Bronchial epithelial cell (primary cell): Measurements from ENCODE around the gene SPATA20. TPM values are rescaled to one million over a fixed set of nuclear protein-coding genes. Genes with fewer than 3 reads are reported as not detected.

Experiments used
- DNase-seq: peaks from one replicate; pipeline ENCODE4 v3.0.0-alpha.2; 2010; ENCODE audit warnings: low read depth
- FAIRE-seq: peaks from 2 replicates; lab custom pipeline; 2011; peaks lifted over from hg19 to GRCh38; lab: Jason Lieb, UNC
- H3K27me3 ChIP-seq: 2 replicates; pipeline ENCODE4 v1.5.1; 2011; ENCODE audit warnings: low read length; ENCODE audit not compliant: control insufficient read depth, insufficient read depth
- H3K36me3 ChIP-seq: 2 replicates; pipeline ENCODE4 v1.5.1; 2011; ENCODE audit warnings: low read length; ENCODE audit not compliant: control insufficient read depth, insufficient read depth
- H3K4me3 ChIP-seq: 2 replicates; pipeline ENCODE4 v1.5.1; 2011; ENCODE audit warnings: mild to moderate bottlenecking, low read depth, low read length, control low read depth
- CTCF ChIP-seq: IDR thresholded peaks from 2 replicates; pipeline ENCODE4 v1.5.1; 2011; ENCODE audit warnings: mild to moderate bottlenecking, moderate library complexity, low read length, control low read depth, inconsistent platforms; ENCODE audit not compliant: insufficient read depth, severe bottlenecking
- total RNA-seq: library from RNA; depleted of rRNA; stranded (reverse); fragments of >200 nt; gene quantifications from 2 replicates; pipeline ENCODE4 v1.2.1, GENCODE V29; 2014

SPATA20 gene
- total RNA-seq, 1 donor from 2014 or later: 25.0 TPM

GRCh38 chr17:50590946-50591737 is 44.2 kb downstream of the SPATA20 start:
- DNase-seq (no peak), FAIRE-seq (no peak)
- no peak for TF ChIP-seq CTCF
- no peak overlapping the region for H3K4me3 ChIP-seq
- no peaks in the 10 kb centered on the region for H3K36me3 ChIP-seq
- H3K27me3 ChIP-seq: no peaks in the 10 kb centered on the region

GRCh38 chr17:50593321-50593720 is 46.3 kb downstream of the SPATA20 start:
- H3K36me3 ChIP-seq: no peaks in the 10 kb centered on the region
- DNase-seq (no peak), FAIRE-seq (no peak)
- TF ChIP-seq CTCF: no peak
- no peaks in the 10 kb centered on the region for H3K27me3 ChIP-seq
- H3K4me3 ChIP-seq: no peak overlapping the region

- no peak overlapping the region for H3K4me3 ChIP-seq
- no peak for TF ChIP-seq CTCF
- no peaks in the 10 kb centered on the region for H3K27me3 ChIP-seq
- FAIRE-seq (no peak), DNase-seq (no peak)
- H3K36me3 ChIP-seq: no peaks in the 10 kb centered on the region
These were observed 47.3 kb downstream of the SPATA20 start for GRCh38 chr17:50594128-50594823.

GRCh38 chr17:50594892-50595291 is 47.9 kb downstream of the SPATA20 start:
- DNase-seq: no peak
- no peak for TF ChIP-seq CTCF
- FAIRE-seq: no peak

GRCh38 chr17:50596191-50597037 is 49.4 kb downstream of the SPATA20 start:
- H3K4me3 ChIP-seq: no peak overlapping the region
- DNase-seq (no peak), FAIRE-seq (no peak)
- no peaks in the 10 kb centered on the region for H3K36me3 ChIP-seq
- peak; percentile 26 for TF ChIP-seq CTCF
- peaks cover 2% of the 10 kb centered on the region for H3K27me3 ChIP-seq

More at GRCh38 chr17:50594892-50595291, 47.9 kb downstream of the SPATA20 start:
- H3K36me3 ChIP-seq: no peaks in the 10 kb centered on the region
- H3K27me3 ChIP-seq: no peaks in the 10 kb centered on the region
- no peak overlapping the region for H3K4me3 ChIP-seq
